Fibroblast of skin of scalp (primary cell): ENCODE data around the gene RNGTT.
"Not testable (repeated sequence)": the region's sequence is repeated elsewhere in the genome, so short reads cannot be mapped to it uniquely, and the experiment has no call there.

Source experiments
- DNase-seq: peaks from one replicate; pipeline ENCODE4 v3.0.0-alpha.2; 2013

The RNGTT gene

DNA sequence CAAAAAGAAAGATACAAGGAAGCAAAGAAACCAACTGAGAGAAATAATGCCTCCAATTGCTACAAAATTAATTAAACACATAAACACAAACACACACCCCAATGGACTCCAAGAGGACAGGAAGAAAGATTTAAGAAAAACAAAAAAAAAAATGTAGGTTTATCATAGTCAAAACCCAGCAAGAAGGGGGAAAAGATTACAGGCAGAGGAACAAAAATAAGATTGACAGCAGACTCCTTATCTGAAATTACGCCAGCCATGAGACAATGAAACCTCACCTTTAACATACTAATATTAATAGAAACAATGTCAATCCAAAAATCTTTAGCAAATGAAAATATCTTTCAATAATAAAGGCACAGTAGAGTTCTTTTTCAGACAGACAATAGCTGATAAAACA, 155.8 kb downstream of the RNGTT start:
- no peak for DNase-seq

GRCh38 chr6:88806728-88807127, 156.7 kb downstream of the RNGTT start:
- no peak for DNase-seq

GRCh38 chr6:88804701-88805100, 158.7 kb downstream of the RNGTT start:
- peak; percentile 52 for DNase-seq

- no peak for DNase-seq
These were observed 177.9 kb downstream of the RNGTT start for GRCh38 chr6:88785478-88785877.

GRCh38 chr6:88780714-88781389, 182.6 kb downstream of the RNGTT start:
- DNase-seq: peak; percentile 80

DNA sequence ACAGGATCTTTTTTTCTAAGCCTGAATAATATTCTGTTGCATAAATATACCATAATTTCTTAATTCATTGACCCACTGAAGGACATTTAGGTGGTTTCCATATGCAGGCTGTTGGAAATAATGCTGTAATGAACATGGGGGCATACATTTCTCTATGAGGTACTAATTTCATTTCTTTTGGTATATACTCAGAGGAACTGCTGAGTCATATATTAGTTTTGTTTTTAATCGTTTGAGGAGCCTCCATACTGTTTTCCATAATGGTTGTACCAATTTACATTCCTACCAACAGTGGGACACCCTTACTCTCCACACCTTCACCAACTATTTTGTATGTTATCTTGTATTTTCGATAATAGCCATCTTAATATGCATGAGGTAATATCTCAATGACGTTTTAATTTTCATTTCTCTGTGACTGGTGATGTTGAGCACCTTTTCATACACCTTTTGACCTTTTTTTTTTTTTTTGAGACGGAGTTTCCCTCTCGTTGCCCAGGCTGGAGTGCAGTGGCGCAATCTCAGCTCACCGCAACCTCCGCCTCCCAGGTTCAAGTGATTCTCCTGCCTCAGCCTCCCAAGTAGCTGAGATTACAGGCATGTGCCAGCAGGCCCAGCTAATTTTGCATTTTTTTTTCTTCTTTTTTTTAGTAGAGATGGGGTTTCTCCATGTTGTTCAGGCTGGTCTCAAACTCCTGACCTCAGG, 187.4 kb downstream of the RNGTT start:
- DNase-seq: no peak

- peak; percentile 27 for DNase-seq
These were observed 195.3 kb downstream of the RNGTT start for GRCh38 chr6:88768114-88768513.

GRCh38 chr6:88764081-88764480, 199.3 kb downstream of the RNGTT start:
- peak; percentile 53 for DNase-seq

DNA sequence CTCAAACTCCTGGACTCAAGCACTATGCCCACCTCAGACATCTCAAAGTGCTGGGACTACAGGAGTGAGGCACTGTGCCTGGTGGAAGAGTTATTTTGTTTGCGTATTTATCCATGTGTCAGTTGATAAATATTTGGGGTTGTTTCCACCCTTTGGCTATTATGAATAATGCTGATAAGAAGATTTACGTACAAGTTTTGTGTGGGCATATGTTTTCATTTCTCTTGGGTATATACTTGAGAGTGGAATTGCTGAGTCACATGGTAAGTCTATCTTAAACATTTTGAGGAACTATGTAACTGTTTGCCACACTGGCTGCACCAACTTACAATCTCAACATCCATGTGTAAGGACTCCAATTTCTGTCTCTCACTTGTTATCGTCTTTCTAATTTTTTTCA, 200.3 kb downstream of the RNGTT start:
- peak; percentile 22 for DNase-seq

DNA sequence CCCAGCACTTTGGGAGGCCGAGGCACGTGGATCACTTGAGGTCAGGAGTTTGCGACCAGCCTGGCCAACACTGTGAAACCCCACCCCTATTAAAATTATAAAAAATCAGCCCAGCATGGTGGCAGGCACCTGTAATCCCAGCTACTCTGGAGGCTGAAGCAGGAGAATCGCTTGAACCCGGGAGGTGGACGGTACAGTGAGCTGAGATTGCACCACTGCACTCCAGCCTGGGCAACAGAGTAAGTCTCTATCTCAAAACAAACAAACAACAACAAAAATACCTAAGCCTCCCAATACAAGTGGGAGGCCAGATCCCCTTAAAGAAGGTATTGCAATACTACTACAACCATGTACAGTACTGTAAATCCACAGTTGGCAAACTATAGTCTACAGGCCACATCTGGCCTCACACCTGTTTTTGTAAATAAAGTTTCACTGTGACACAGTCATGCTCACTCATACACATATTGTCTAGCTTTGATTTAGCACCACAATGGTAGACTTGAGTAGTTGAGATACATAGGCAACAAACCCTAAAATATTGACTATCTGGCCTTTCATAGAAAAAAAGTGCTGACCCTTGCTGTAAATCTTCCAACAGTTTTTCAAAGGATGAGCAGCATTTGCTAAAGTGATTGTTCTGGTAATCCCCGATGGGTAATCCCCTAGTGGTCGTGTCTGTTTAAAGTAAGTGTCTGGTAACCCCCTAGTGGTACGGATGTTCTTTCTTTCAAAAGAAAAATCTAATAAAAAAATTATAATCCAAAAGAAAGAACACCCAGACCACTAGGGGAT, 202.0 kb downstream of the RNGTT start:
- no peak for DNase-seq

DNA sequence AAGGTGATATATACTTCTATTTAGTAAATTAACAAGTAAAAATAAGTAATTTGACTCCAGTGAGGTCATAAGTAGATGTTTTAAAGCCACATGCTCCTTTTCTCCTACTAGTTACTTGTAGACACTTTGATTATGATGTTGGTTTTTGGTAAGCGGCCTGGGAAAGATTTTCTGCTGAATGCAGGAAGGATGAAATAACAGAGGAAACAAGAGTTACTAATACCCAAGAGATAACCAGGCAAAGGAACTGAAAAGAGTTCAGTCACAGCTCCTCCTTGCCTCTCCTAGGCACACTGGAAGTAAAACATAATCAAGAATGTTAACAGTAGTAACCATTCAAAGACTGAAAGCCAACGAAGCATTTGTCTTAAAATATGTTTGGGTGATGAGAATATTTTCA, 203.3 kb downstream of the RNGTT start:
- peak; percentile 17 for DNase-seq

DNA sequence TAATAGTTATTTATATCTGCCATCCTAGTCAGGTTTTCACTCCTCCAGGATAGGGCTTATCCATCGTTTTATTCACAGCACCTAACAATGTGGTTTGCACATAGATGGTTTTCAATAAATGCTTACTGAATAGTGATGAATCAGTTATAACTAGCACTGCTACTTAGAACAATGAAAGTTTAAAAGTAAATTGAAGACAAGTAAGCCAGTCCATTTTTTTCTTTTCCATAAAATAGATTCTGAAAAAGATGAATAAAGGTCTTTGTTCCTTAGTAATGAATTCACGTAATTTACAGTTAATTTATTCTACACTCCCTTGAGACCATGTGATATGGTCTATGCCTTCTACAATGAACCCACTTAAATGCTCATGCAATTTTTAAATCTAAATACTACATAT, 212.5 kb downstream of the RNGTT start:
- no peak for DNase-seq

- DNase-seq: no peak
These were observed 213.6 kb downstream of the RNGTT start for GRCh38 chr6:88749849-88750248.

DNA sequence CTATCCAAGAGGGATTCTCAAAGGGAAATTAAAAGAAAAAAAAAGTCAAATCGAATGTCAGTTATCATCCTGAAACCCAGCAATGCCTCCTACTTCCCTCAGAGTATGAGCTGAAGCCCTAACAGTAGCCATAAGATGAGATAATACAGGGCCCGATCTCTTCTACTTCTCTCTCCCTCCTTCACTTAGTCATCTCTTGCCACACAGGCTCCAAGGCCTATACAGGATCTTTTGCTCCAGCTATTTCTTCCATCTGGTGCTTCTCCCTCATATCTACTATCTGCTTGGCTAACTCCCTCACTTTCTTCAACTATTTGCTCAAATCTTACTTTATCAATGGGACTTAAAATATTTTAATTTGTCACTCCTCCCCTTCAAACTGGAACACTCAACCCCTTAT, 215.3 kb downstream of the RNGTT start:
- no peak for DNase-seq

GRCh38 chr6:88741939-88742338, 221.5 kb downstream of the RNGTT start:
- no peak for DNase-seq

GRCh38 chr6:88741071-88741470, 222.3 kb downstream of the RNGTT start:
- no peak for DNase-seq

- DNase-seq: no peak
These were observed 228.9 kb downstream of the RNGTT start for GRCh38 chr6:88734544-88734943.

GRCh38 chr6:88730611-88731011, 232.8 kb downstream of the RNGTT start:
- peak; percentile 60 for DNase-seq

DNA sequence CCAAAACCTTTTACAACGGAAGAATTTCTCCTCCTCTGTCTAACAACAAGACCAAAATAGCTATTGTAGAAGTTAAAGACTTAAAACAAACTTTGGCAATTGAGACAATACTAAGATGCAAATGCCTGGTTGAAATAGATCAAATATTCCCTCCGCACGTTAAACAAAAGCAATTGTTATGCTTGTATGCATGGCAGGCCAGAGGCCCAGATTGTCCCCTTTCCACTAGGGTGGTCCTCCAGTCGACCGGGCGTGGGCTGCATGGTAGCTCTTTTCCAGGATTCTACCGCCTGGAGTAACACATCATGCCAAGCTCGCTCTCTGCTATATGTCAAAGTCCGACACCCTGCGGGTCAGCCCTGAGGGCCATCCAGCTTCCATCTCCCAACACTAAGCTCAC, 234.7 kb downstream of the RNGTT start:
- no peak for DNase-seq

DNA sequence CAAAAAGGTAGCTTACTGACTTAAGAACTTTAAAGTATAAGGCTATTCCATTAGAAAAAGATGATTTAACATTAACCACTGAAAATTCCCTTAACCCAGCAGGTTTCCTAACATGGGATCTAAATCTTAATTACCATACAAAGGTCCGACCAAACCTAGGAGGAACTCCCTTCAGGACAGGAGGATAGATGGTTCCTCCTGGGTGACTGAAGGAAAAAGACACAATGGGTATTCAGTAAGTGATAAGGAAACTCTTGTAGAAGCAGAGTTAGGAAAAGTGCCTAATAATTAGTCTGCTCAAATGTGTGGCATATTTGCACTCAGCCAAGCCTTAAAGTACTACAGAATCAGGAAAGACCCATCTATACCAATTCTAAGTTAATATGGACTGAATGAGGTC, 237.0 kb downstream of the RNGTT start:
- DNase-seq: not testable (repeated sequence)

DNA sequence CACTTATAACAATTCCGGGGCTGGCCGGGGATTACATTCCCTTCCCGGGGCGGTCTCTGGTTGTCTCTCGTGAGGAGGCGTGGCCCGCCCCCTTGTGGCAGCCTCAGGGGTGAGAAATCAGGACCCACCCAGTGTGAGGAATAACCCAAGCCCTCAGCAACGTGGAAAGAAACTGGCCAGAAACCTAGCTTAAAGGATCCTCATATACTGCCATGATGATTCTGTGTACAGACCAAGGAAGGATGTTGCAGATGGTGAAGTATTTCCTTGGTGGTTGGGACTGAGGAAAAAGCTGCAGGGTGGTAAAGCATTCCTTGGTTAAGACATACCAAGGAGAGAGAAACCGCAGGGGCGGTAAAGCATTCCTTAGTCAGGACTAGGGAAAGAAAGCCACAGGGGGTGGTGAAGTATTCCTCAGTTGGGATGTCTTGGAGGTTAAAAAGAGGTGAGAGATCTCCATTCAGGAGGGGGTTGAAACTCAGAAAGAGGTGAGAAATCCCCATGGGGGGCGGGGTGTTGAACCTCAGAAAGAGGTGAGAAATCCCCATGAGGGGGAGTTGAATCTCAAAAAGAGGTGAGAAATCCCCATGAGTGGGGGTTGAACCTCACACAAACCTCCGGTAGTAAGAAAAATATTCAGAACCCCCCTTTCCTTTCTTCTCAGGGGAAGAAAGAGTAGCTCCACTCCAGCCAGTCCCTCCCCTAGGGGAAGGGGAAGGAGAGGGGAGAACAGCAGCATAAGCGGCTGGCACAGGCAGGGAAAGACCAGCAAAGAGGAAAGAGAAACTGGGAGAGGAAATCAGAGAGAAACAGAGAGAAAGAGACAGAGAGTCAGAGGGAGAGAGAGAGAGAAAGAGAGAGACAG, 238.1 kb downstream of the RNGTT start:
- DNase-seq: peak; percentile 98

- DNase-seq: peak; percentile 38
These were observed 240.7 kb downstream of the RNGTT start for GRCh38 chr6:88722686-88723085.

DNA sequence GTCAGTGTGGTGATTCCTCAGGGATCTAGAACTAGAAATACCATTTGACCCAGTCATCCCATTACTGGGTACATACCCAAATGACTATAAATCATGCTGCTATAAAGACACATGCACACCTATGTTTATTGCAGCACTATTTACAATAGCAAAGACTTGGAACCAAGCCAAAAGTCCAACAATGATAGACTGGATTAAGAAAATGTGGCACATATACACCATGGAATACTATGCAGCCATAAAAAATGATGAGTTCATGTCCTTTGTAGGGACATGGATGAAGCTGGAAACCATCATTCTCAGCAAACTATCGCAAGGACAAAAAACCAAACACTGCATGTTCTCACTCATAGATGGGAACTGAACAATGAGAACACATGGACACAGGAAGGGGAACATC, 247.0 kb downstream of the RNGTT start:
- DNase-seq: not testable (repeated sequence)
